Daoy (cell line): ENCODE data around the gene HEATR1. TPM values are rescaled to one million over a fixed set of nuclear protein-coding genes. Genes with fewer than 3 reads are reported as not detected.
"Not testable (repeated sequence)": the region's sequence is repeated elsewhere in the genome, so short reads cannot be mapped to it uniquely, and the experiment has no call there.

Experiments
- DNase-seq: peaks from one replicate; pipeline ENCODE4 v3.0.0-alpha.2; 2015; ENCODE audit warnings: low read depth
- total RNA-seq: library from RNA; depleted of rRNA; stranded (reverse); fragments of >200 nt; shearing (Covaris generic); gene quantifications from 2 replicates; pipeline ENCODE4 v1.2.3, GENCODE V29; 2014

The HEATR1 gene
- total RNA-seq, 1 experiment from 2014 or later, result 68.0 TPM

- no peak for DNase-seq
Observed at GRCh38 chr1:236589531-236589930, 14.8 kb downstream of the HEATR1 start.

- DNase-seq, result no peak
Observed at GRCh38 chr1:236581528-236581927, 22.8 kb downstream of the HEATR1 start.

- DNase-seq, result not testable (repeated sequence)
Observed at GRCh38 chr1:236580404-236580803, 23.9 kb downstream of the HEATR1 start.

- no peak for DNase-seq
Observed at GRCh38 chr1:236578661-236579060, 25.7 kb downstream of the HEATR1 start.

GRCh38 chr1:236577041-236577440 lies 27.3 kb downstream of the HEATR1 start:
- not testable (repeated sequence) for DNase-seq

- no peak for DNase-seq
Observed at GRCh38 chr1:236576004-236576403, 28.3 kb downstream of the HEATR1 start.

- no peak for DNase-seq
Observed at GRCh38 chr1:236575523-236575922, 28.8 kb downstream of the HEATR1 start.

- DNase-seq, result no peak
Observed at GRCh38 chr1:236568285-236568894, 35.9 kb downstream of the HEATR1 start.

- no peak for DNase-seq
Observed at GRCh38 chr1:236565530-236565929, 38.8 kb downstream of the HEATR1 start.

- DNase-seq, result no peak
Observed at GRCh38 chr1:236561976-236562375, 42.3 kb downstream of the HEATR1 start.

- no peak for DNase-seq
Observed at GRCh38 chr1:236560213-236560771, 44.0 kb downstream of the HEATR1 start.

GRCh38 chr1:236558846-236559245 lies 45.5 kb downstream of the HEATR1 start:
- no peak for DNase-seq

- DNase-seq, result no peak
Observed at GRCh38 chr1:236558081-236558480, 46.2 kb downstream of the HEATR1 start.

- DNase-seq, result no peak
Observed at GRCh38 chr1:236556606-236557005, 47.7 kb downstream of the HEATR1 start.

- DNase-seq, result no peak
Observed at GRCh38 chr1:236553370-236553769, 50.9 kb downstream of the HEATR1 start.

- DNase-seq, result no peak
Observed at GRCh38 chr1:236552901-236553300, 51.4 kb downstream of the HEATR1 start.

GRCh38 chr1:236552096-236552495 lies 52.2 kb downstream of the HEATR1 start:
- no peak for DNase-seq

- no peak for DNase-seq
Observed at GRCh38 chr1:236550961-236551851, 53.1 kb downstream of the HEATR1 start.

- no peak for DNase-seq
Observed at GRCh38 chr1:236548452-236548851, 55.9 kb downstream of the HEATR1 start.

GRCh38 chr1:236545621-236546169 lies 58.6 kb downstream of the HEATR1 start:
- no peak for DNase-seq

GRCh38 chr1:236543065-236543669 lies 61.1 kb downstream of the HEATR1 start:
- no peak for DNase-seq

- DNase-seq, result no peak
Observed at GRCh38 chr1:236541710-236542109, 62.6 kb downstream of the HEATR1 start.
